ENCODE results near the gene GARIN5A.

DNA sequence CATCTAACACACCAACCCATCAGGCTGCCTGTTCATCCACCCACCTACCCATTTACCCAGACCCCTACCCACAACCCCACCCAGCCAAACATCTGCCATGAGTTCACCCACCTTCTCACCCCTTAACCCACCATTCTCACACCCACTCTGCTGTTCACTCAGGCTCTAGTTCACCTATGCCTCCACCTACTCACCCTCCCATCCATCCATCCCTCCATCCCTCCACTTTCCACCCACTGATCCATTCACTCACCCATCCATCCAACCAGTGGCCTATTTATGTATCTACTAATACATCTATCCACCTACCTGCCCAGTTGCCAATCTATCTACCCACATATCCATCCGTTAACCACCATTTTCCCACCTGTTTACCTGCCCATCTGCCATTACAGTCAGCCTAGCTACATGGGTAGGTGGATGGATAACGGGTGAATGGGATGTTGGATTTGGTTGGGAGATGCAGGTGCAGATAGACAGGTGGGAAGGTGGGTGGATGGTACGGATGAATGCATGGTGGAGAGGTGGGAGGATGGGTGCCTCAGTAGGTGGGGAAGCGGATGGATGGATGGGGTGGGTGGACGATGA, 38.7 kb downstream of the GARIN5A start:
- TF ChIP-seq CTCF (conservative IDR thresholded peaks at IDR 0.05): no peak
- TF ChIP-seq EZH2 (IDR thresholded peaks at IDR 0.05; ENCODE audit: low read depth): no peak

All from PC-9 (cell line).